WTC11 (cell line): ENCODE data around the gene KIF3A. TPM values are rescaled to one million over a fixed set of nuclear protein-coding genes. Genes with fewer than 3 reads are reported as not detected.

Experiments used
- ATAC-seq: fragments of 200-7000 bp; cut with Tn5 transposase; 2 replicates; pipeline ENCODE4 v1.10.0; 2021; ENCODE audit warnings: mild to moderate bottlenecking, moderate library complexity
- CTCF ChIA-PET: fragments of 300-600 bp; sonication (Branson Sonifier 250); formaldehyde crosslinking; loops from one replicate; lab custom pipeline; 2021; ENCODE audit warnings: antibody characterized with exemption; lab: Charles Lee
- POLR2A ChIA-PET: fragments of 350-600 bp; sonication (Branson Sonifier 250); formaldehyde crosslinking; loops from one replicate; lab custom pipeline; 2021; ENCODE audit warnings: antibody characterized with exemption; lab: Charles Lee
- DNase-seq: peaks from one replicate; pipeline ENCODE4 v3.0.0; 2021; ENCODE audit warnings: low spot score
- H3K27ac Mint-ChIP-seq: 2 replicates; pipeline ENCODE4 v1.8.0; 2021; ENCODE audit warnings: mixed read lengths
- H3K27me3 Mint-ChIP-seq: 2 replicates; pipeline ENCODE4 v1.8.0; 2021; ENCODE audit warnings: low read depth, mild to moderate bottlenecking, moderate library complexity, mixed read lengths
- H3K36me3 Mint-ChIP-seq: 2 replicates; pipeline ENCODE4 v1.8.0; 2021; ENCODE audit warnings: mixed read lengths
- H3K4me1 Mint-ChIP-seq: 2 replicates; pipeline ENCODE4 v1.8.0; 2022; ENCODE audit warnings: mixed read lengths
- H3K4me3 Mint-ChIP-seq: 2 replicates; pipeline ENCODE4 v1.8.0; 2021; ENCODE audit warnings: mild to moderate bottlenecking, moderate library complexity, mixed read lengths
- H3K9me3 Mint-ChIP-seq: 2 replicates; pipeline ENCODE4 v1.8.0; 2021; ENCODE audit warnings: mixed read lengths
- ESRRA ChIP-seq: sonication (generic); formaldehyde crosslinking; IDR thresholded peaks from 2 replicates; pipeline ENCODE4 v1.8.1; 2022; ENCODE audit warnings: mild to moderate bottlenecking, missing genetic modification reagents, borderline replicate concordance
- ETV6 ChIP-seq: sonication (generic); formaldehyde crosslinking; IDR thresholded peaks from 2 replicates; pipeline ENCODE4 v1.8.1; 2022; ENCODE audit warnings: mild to moderate bottlenecking, missing genetic modification reagents
- FOXP1 ChIP-seq: sonication (generic); formaldehyde crosslinking; IDR thresholded peaks from 2 replicates; pipeline ENCODE4 v1.8.0; 2022; ENCODE audit warnings: missing genetic modification reagents, mild to moderate bottlenecking, moderate library complexity, borderline replicate concordance
- HMGXB4 ChIP-seq: sonication (generic); formaldehyde crosslinking; IDR thresholded peaks from 2 replicates; pipeline ENCODE4 v1.8.1; 2023; ENCODE audit warnings: mild to moderate bottlenecking, moderate library complexity, missing genetic modification reagents
- JAZF1 ChIP-seq: fragments of 250-450 bp; sonication (Bioruptor Pico); IDR thresholded peaks from 2 replicates; pipeline ENCODE4 v1.9.0; 2021; ENCODE audit warnings: moderate library complexity, mild to moderate bottlenecking, inconsistent platforms
- JUN ChIP-seq: sonication (generic); formaldehyde crosslinking; IDR thresholded peaks from 2 replicates; pipeline ENCODE4 v1.8.0; 2023; ENCODE audit warnings: mild to moderate bottlenecking, missing genetic modification reagents
- MXD4 ChIP-seq: fragments of 250-450 bp; sonication (Bioruptor Pico); IDR thresholded peaks from 2 replicates; pipeline ENCODE4 v1.8.0; 2021; ENCODE audit warnings: mild to moderate bottlenecking, moderate library complexity, borderline replicate concordance
- NFATC4 ChIP-seq: fragments of 250-450 bp; sonication (Bioruptor Pico); IDR thresholded peaks from 2 replicates; pipeline ENCODE4 v1.9.0; 2021; ENCODE audit warnings: mild to moderate bottlenecking
- SOX15 ChIP-seq: fragments of 250-450 bp; sonication (Bioruptor Pico); IDR thresholded peaks from 2 replicates; pipeline ENCODE4 v1.9.0; 2021; ENCODE audit warnings: mild to moderate bottlenecking
- TCF7 ChIP-seq: sonication (generic); formaldehyde crosslinking; IDR thresholded peaks from 2 replicates; pipeline ENCODE4 v1.8.0; 2022; ENCODE audit warnings: mild to moderate bottlenecking, low read depth, missing genetic modification reagents, moderate library complexity
- TEAD1 ChIP-seq: sonication (generic); formaldehyde crosslinking; IDR thresholded peaks from 2 replicates; pipeline ENCODE4 v1.8.0; 2022; ENCODE audit warnings: mild to moderate bottlenecking, missing genetic modification reagents
- USF1 ChIP-seq: sonication (generic); formaldehyde crosslinking; IDR thresholded peaks from 2 replicates; pipeline ENCODE4 v1.8.0; 2022; ENCODE audit warnings: mild to moderate bottlenecking, missing genetic modification reagents
- ZNF396 ChIP-seq: fragments of 250-450 bp; sonication (Bioruptor Pico); IDR thresholded peaks from 2 replicates; pipeline ENCODE4 v1.8.0; 2021; ENCODE audit warnings: mild to moderate bottlenecking, moderate library complexity, borderline replicate concordance
- total RNA-seq: library from RNA; stranded (reverse); gene quantifications from 3 replicates; pipeline ENCODE4 v1.2.3, GENCODE V29; 2021
- TF ChIP-seq, protein P1 (sequence below): sonication (generic); formaldehyde crosslinking; IDR thresholded peaks from 2 replicates; pipeline ENCODE4 v1.8.0; 2023; ENCODE audit warnings: missing genetic modification reagents, mild to moderate bottlenecking, borderline replicate concordance

KIF3A gene
- total RNA-seq, 1 experiment from 2014 or later: 10.1 TPM

DNA sequence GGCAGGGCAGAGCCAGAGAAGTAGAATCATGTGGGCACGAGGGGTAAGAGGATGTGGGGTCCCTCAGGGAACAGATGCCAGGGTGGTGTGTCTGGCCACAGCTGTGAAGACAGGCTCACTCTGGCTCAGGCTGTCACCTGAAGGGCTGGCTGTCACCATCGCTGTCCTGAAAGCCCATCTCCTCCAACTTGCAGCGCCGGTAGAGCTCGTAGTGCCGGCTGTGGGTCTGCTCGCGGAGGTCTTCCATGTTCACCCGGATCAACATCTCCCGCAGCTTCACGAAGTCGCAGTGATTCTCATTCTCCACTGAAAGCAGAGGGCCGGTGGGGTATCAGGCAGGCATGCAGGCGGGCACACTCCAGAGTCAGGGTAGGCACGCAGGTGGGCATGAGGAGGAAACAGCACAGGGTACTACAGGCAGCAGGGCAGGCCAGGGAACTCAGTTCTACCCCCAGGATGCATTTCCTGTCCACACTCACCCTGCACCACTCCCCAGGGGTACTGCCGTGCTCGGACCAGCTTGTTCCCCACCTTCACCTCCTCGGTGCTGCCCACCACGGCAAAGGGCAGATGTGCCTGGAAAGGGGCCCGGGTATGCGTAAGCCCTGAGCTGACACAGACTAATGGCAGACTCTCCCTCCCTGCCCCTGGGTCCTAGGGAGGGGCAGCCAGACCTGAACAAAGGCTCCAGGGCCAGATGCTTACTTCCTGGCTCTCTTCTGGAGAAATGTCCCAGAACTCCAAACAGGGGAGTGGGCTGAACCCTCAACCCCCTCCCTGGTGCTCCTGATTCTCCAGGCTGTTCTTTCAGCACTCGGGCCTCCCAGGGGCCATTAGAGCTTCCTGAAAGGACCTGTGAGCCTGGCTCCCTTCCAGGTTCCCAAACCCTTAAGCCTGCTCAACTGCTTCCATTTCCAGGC lies 24.2 kb upstream of the KIF3A start:
- TF ChIP-seq JUN (CRISPR knock-in tag): no peak
- no peak for TF ChIP-seq ESRRA (CRISPR knock-in tag)
- no peak for TF ChIP-seq ZNF396 (CRISPR knock-in tag)
- no peak for TF ChIP-seq TCF7 (CRISPR knock-in tag)
- TF ChIP-seq USF1 (CRISPR knock-in tag): no peak
- TF ChIP-seq, all 79 proteins: peak for 0
- H3K27ac Mint-ChIP-seq: no peak overlapping the region
- DNase-seq (no peak), ATAC-seq (no peak)
- H3K4me1 Mint-ChIP-seq: no peaks in the 10 kb centered on the region
- H3K9me3 Mint-ChIP-seq: no peaks in the 10 kb centered on the region
- CTCF ChIA-PET: interaction anchor here (1.2 to 1.9 kb wide), 2 partner anchors 8 to 59 kb away, joined by 3 to 6 read pairs; no protein-coding TSS in a partner anchor
- H3K4me3 Mint-ChIP-seq: no peak overlapping the region
- H3K36me3 Mint-ChIP-seq: peaks cover 2% of the 10 kb centered on the region; the same call in 1 of the 2 replicates
- POLR2A ChIA-PET: no interaction called here
- H3K27me3 Mint-ChIP-seq: no peaks in the 10 kb centered on the region

DNA sequence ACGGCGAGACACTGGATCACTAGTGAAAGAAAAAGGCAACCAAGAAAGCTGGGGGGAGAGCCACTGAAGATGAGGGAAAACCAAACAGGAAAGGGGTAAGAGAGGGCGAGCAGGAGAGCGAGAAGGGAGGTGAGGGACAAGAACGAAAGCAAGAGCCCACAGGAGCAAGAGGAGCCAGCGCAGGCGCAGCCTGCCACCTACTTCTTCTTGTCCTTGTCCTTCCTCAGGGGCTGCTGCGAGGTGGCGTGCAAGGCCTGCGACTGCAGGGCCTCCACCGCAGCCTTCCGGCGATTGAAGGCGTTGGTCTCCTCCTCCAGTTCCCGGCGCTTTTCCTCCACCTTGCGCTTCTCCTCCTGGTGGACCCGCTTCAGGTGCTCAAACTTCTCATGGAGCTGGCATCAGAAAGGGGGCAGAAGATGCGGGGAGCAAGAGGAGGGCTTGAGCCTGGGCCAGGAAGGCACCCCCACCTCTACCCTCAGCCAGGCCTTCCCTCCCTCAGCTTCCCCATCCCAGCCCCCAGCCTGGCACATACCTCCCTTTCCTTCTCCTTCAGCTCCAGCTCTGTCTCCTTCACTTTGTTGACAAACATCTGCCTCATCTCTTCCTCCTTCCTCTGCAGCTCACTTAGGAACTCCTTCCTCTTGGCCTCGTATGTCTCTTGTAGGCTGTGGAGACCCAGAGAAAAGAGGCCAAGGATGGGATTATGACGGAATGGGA lies 23.4 kb upstream of the KIF3A start:
- Mint-ChIP-seq H3K4me3 (no peak overlapping the region), H3K36me3 (peaks cover 2% of the 10 kb centered on the region; the same call in 1 of the 2 replicates)
- TF ChIP-seq, protein P1, sequence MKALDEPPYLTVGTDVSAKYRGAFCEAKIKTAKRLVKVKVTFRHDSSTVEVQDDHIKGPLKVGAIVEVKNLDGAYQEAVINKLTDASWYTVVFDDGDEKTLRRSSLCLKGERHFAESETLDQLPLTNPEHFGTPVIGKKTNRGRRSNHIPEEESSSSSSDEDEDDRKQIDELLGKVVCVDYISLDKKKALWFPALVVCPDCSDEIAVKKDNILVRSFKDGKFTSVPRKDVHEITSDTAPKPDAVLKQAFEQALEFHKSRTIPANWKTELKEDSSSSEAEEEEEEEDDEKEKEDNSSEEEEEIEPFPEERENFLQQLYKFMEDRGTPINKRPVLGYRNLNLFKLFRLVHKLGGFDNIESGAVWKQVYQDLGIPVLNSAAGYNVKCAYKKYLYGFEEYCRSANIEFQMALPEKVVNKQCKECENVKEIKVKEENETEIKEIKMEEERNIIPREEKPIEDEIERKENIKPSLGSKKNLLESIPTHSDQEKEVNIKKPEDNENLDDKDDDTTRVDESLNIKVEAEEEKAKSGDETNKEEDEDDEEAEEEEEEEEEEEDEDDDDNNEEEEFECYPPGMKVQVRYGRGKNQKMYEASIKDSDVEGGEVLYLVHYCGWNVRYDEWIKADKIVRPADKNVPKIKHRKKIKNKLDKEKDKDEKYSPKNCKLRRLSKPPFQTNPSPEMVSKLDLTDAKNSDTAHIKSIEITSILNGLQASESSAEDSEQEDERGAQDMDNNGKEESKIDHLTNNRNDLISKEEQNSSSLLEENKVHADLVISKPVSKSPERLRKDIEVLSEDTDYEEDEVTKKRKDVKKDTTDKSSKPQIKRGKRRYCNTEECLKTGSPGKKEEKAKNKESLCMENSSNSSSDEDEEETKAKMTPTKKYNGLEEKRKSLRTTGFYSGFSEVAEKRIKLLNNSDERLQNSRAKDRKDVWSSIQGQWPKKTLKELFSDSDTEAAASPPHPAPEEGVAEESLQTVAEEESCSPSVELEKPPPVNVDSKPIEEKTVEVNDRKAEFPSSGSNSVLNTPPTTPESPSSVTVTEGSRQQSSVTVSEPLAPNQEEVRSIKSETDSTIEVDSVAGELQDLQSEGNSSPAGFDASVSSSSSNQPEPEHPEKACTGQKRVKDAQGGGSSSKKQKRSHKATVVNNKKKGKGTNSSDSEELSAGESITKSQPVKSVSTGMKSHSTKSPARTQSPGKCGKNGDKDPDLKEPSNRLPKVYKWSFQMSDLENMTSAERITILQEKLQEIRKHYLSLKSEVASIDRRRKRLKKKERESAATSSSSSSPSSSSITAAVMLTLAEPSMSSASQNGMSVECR (CRISPR knock-in tag): no peak
- no peak for TF ChIP-seq SOX15 (CRISPR knock-in tag)
- TF ChIP-seq FOXP1: no peak
- TF ChIP-seq MXD4 (CRISPR knock-in tag): no peak
- TF ChIP-seq ETV6: no peak
- no peak for TF ChIP-seq HMGXB4 (CRISPR knock-in tag)
- TF ChIP-seq TEAD1 (CRISPR knock-in tag): no peak
- no peak for TF ChIP-seq NFATC4 (CRISPR knock-in tag)
- no peak for TF ChIP-seq JAZF1 (CRISPR knock-in tag)
- TF ChIP-seq, all 79 proteins: peak for 0
- Mint-ChIP-seq H3K27ac (no peak overlapping the region), H3K9me3 (no peaks in the 10 kb centered on the region), H3K27me3 (no peaks in the 10 kb centered on the region), H3K4me1 (no peaks in the 10 kb centered on the region)
- ATAC-seq (no peak), DNase-seq (no peak)
- POLR2A ChIA-PET: no interaction called here
- CTCF ChIA-PET: interaction anchor here (1.9 kb wide), 1 partner anchor 59 kb away, joined by 6 read pairs; no protein-coding TSS in a partner anchor
